ENCODE data around the gene VSIG2.

VSIG2 gene

DNA sequence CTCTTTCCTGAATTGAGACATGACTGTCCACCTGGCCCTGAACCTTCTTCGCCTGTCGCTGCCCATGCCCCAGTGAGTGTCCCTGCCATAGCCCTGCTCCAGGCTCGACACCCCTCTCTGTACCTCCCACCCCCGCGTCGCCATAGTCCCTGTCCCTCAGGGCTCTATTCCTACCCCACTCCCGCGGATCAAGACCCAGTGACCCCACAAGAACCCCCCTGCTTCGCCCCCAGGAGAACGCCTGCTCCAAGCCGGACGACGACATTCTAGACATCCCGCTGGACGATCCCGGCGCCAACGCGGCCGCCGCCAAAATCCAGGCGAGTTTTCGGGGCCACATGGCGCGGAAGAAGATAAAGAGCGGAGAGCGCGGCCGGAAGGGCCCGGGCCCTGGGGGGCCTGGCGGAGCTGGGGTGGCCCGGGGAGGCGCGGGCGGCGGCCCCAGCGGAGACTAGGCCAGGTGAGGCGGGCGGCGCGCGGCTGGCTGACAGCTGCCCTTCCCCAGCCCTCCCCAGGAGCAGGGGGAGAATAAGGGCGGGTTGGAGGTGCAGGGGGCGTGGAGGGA is 6.7 kb downstream of the VSIG2 start:
- no peak overlapping the region for H3K4me3 ChIP-seq (ENCODE audit: low read length)
- H3K9me3 ChIP-seq (replicated peaks; ENCODE audit: low read length), result no peaks in the 10 kb centered on the region
- H3K4me2 ChIP-seq (ENCODE audit: low read length), result peak overlapping the region; percentile 92
- no peaks in the 10 kb centered on the region for H3K27me3 ChIP-seq (ENCODE audit: control insufficient read depth, insufficient read depth, low read length)
- no peaks in the 10 kb centered on the region for H3K36me3 ChIP-seq (ENCODE audit: insufficient read depth, low read length)
- H3K4me1 ChIP-seq (ENCODE audit: control insufficient read depth, insufficient read depth, low read length), result peaks cover 24% of the 10 kb centered on the region
- no peak overlapping the region for H3K9ac ChIP-seq (ENCODE audit: low read depth, low read length)

- peaks cover 6% of the 10 kb centered on the region for H3K27me3 ChIP-seq (ENCODE audit: control insufficient read depth, insufficient read depth, low read length)
- no peaks in the 10 kb centered on the region for H3K9me3 ChIP-seq (replicated peaks; ENCODE audit: low read length)
- no peak overlapping the region for H3K4me2 ChIP-seq (ENCODE audit: low read length)
- no peaks in the 10 kb centered on the region for H3K36me3 ChIP-seq (ENCODE audit: insufficient read depth, low read length)
- H3K4me1 ChIP-seq (ENCODE audit: control insufficient read depth, insufficient read depth, low read length), result peaks cover 19% of the 10 kb centered on the region
- no peak overlapping the region for H3K9ac ChIP-seq (ENCODE audit: low read depth, low read length)
- no peak overlapping the region for H3K4me3 ChIP-seq (ENCODE audit: low read length)
Measured at GRCh38 chr11:124743050-124743449, 9.0 kb downstream of the VSIG2 start.

DNA sequence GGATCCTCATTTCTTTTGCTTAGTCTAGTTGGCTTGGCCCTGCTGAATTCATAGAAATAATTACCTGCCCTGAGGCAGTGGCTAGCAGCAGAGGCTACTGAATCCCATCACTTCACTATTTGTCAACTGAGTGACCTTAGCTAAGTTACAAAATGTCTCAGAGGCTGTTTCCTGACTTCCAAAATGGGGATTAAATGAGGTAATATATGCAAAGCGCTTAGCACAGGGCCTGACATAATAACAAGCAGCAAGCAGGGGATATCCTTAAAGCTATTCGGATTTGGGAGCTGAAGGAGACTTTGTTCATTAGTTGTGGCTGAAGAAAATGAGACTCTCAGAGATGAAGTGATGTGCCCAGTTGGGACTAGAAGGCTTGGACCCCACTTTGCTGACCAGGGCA is 9.5 kb downstream of the VSIG2 start:
- H3K9ac ChIP-seq (ENCODE audit: low read depth, low read length), result no peak overlapping the region
- no peak overlapping the region for H3K4me2 ChIP-seq (ENCODE audit: low read length)
- peaks cover 8% of the 10 kb centered on the region for H3K27me3 ChIP-seq (ENCODE audit: control insufficient read depth, insufficient read depth, low read length)
- peaks cover 19% of the 10 kb centered on the region for H3K4me1 ChIP-seq (ENCODE audit: control insufficient read depth, insufficient read depth, low read length)
- H3K36me3 ChIP-seq (ENCODE audit: insufficient read depth, low read length), result no peaks in the 10 kb centered on the region
- no peak overlapping the region for H3K4me3 ChIP-seq (ENCODE audit: low read length)
- H3K9me3 ChIP-seq (replicated peaks; ENCODE audit: low read length), result no peaks in the 10 kb centered on the region

- H3K36me3 ChIP-seq (ENCODE audit: insufficient read depth, low read length), result no peaks in the 10 kb centered on the region
- H3K9me3 ChIP-seq (replicated peaks; ENCODE audit: low read length), result no peaks in the 10 kb centered on the region
- H3K27me3 ChIP-seq (ENCODE audit: control insufficient read depth, insufficient read depth, low read length), result peaks cover 11% of the 10 kb centered on the region
- peak overlapping the region; percentile 72 for H3K4me3 ChIP-seq (ENCODE audit: low read length)
- H3K9ac ChIP-seq (ENCODE audit: low read depth, low read length), result peak overlapping the region; percentile 63
- peak overlapping the region; percentile 91 for H3K4me2 ChIP-seq (ENCODE audit: low read length)
- H3K4me1 ChIP-seq (ENCODE audit: control insufficient read depth, insufficient read depth, low read length), result peaks cover 9% of the 10 kb centered on the region
Measured at GRCh38 chr11:124740277-124740882, 11.7 kb downstream of the VSIG2 start.

- H3K4me2 ChIP-seq (ENCODE audit: low read length), result peak within 1 kb of the TSS; percentile 91
- H3K27me3 ChIP-seq (ENCODE audit: control insufficient read depth, insufficient read depth, low read length), result peaks cover 14% of the 10 kb centered on the region
- peak within 1 kb of the TSS; percentile 63 for H3K9ac ChIP-seq (ENCODE audit: low read depth, low read length)
- no peaks in the 10 kb centered on the region for H3K9me3 ChIP-seq (replicated peaks; ENCODE audit: low read length)
- no peaks in the 10 kb centered on the region for H3K36me3 ChIP-seq (ENCODE audit: insufficient read depth, low read length)
- H3K4me3 ChIP-seq (ENCODE audit: low read length), result peak within 1 kb of the TSS; percentile 72
- H3K4me1 ChIP-seq (ENCODE audit: control insufficient read depth, insufficient read depth, low read length), result peaks cover 9% of the 10 kb centered on the region
Measured at GRCh38 chr11:124739479-124740276, 12.4 kb downstream of the VSIG2 start, which contains the start of gene NRGN. Gene NRGN (plus strand): TSS chr11:124739942. CDS start chr11:124740085, 143 bp downstream.

DNA sequence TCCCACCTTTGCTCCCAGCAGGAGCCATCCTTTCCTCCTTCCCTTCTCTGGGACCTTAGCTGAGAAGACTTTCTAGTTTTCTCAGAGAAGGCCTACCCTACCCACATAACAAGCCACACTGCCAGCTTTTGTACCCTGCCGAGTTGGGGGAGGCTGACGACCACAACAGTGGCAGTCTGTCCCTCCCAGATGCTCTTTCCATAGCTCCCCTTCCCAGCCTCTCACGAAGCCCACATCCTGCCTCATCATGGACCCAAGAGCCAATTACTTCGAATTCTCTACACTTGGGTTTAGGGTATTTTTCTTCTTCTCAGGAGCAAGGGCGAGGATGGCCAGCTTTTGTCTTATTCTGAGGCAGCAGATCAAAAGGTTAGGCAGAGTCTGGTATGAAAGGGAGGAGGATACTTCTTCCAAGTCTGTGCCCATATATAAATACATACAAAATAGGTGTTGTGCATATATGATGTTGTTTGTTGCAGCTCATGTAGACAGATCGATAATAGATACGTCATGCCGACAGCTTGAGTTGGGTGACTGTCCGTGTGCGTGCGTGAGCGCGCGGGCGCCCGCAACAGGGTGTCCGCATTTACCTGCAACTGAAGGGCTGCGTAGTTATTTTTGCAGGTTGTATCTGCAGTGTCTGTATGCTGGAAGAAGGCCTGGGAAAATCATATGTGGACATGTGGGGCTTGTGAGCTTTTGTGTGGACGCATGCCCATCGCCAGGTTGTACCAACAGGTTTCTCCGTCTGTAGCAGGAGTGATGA is 13.2 kb downstream of the VSIG2 start:
- Histone ChIP-seq H3K36me3 (ENCODE audit: insufficient read depth, low read length) (no peaks in the 10 kb centered on the region), H3K27me3 (ENCODE audit: control insufficient read depth, insufficient read depth, low read length) (peaks cover 20% of the 10 kb centered on the region), H3K4me3 (ENCODE audit: low read length) (peak overlapping the region; percentile 72), H3K4me1 (ENCODE audit: control insufficient read depth, insufficient read depth, low read length) (peaks cover 9% of the 10 kb centered on the region), H3K9ac (ENCODE audit: low read depth, low read length) (no peak overlapping the region), H3K4me2 (ENCODE audit: low read length) (peak overlapping the region; percentile 91), H3K9me3 (replicated peaks; ENCODE audit: low read length) (no peaks in the 10 kb centered on the region)

- Histone ChIP-seq H3K4me2 (ENCODE audit: low read length) (no peak overlapping the region), H3K4me1 (ENCODE audit: control insufficient read depth, insufficient read depth, low read length) (peaks cover 9% of the 10 kb centered on the region), H3K36me3 (ENCODE audit: insufficient read depth, low read length) (no peaks in the 10 kb centered on the region), H3K4me3 (ENCODE audit: low read length) (no peak overlapping the region), H3K27me3 (ENCODE audit: control insufficient read depth, insufficient read depth, low read length) (peaks cover 23% of the 10 kb centered on the region), H3K9me3 (replicated peaks; ENCODE audit: low read length) (no peaks in the 10 kb centered on the region), H3K9ac (ENCODE audit: low read depth, low read length) (no peak overlapping the region)
Measured at GRCh38 chr11:124737638-124738305, 14.3 kb downstream of the VSIG2 start.

DNA sequence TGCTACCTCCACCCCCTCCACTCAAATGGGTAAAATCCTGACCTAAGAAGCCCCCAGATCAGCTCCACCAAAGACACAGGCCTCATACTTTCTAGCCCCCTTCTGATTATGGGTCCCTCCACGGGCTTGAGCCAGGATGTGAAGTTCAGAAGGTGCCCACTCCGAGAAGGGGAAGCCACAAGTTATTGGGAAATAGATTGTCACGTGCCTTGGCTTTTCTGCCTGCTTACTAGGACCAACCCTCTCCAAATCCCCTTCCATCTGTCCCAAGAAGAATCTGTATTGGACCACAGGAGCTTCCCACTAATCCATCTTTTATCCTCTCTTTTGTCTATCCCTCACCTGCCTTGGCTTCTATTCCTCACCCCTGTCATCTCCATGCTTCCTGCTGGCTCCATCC is 15.3 kb downstream of the VSIG2 start:
- peaks cover 23% of the 10 kb centered on the region for H3K27me3 ChIP-seq (ENCODE audit: control insufficient read depth, insufficient read depth, low read length)
- H3K4me3 ChIP-seq (ENCODE audit: low read length), result no peak overlapping the region
- H3K9ac ChIP-seq (ENCODE audit: low read depth, low read length), result no peak overlapping the region
- H3K36me3 ChIP-seq (ENCODE audit: insufficient read depth, low read length), result no peaks in the 10 kb centered on the region
- H3K9me3 ChIP-seq (replicated peaks; ENCODE audit: low read length), result no peaks in the 10 kb centered on the region
- peaks cover 9% of the 10 kb centered on the region for H3K4me1 ChIP-seq (ENCODE audit: control insufficient read depth, insufficient read depth, low read length)
- no peak overlapping the region for H3K4me2 ChIP-seq (ENCODE audit: low read length)

DNA sequence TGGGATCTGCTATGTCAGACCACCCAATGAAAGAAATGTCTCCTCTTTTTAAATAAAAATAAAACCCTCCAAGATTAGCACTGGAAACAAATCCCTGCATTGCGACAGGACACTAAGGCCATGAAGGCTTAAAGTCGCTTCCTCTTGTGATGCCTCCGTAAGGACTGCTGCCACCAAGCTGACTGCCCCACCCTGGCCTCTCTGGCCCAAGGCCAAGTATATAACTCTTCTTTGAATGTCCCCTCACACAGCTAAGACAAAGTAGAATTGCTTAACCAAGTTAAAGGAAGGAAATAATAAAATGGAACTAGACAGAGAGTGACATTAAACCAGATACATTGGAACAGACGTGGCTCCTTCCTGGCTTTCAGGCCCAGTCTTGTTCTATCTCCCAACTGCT is 19.8 kb downstream of the VSIG2 start:
- Histone ChIP-seq H3K4me2 (ENCODE audit: low read length) (no peak overlapping the region), H3K9me3 (replicated peaks; ENCODE audit: low read length) (no peaks in the 10 kb centered on the region), H3K27me3 (ENCODE audit: control insufficient read depth, insufficient read depth, low read length) (peaks cover 24% of the 10 kb centered on the region), H3K4me3 (ENCODE audit: low read length) (no peak overlapping the region), H3K9ac (ENCODE audit: low read depth, low read length) (no peak overlapping the region), H3K4me1 (ENCODE audit: control insufficient read depth, insufficient read depth, low read length) (no peaks in the 10 kb centered on the region), H3K36me3 (ENCODE audit: insufficient read depth, low read length) (no peaks in the 10 kb centered on the region)

DNA sequence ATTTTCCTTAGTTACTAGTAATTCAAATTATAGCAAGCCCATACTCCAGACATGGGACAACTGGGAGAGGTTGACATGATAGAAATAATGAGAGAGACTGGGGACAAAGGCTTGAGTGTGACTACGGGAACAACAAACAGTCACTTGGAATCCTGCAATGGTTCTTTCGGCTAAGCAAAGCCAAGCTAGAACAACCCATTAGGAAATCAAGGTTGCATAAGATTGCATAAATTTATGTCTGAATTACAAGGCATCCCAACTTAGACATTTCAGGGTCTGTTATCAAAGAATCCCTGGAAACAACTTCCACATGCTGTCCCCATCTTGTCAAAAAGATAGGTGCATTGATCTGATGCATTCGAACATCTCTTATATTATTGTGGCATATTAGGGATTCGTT is 22.5 kb downstream of the VSIG2 start:
- Histone ChIP-seq H3K27me3 (ENCODE audit: control insufficient read depth, insufficient read depth, low read length) (peaks cover 19% of the 10 kb centered on the region), H3K4me1 (ENCODE audit: control insufficient read depth, insufficient read depth, low read length) (peaks cover 13% of the 10 kb centered on the region), H3K9ac (ENCODE audit: low read depth, low read length) (no peak overlapping the region)

GRCh38 chr11:124728134-124728533 is 23.9 kb downstream of the VSIG2 start:
- Histone ChIP-seq H3K4me1 (ENCODE audit: control insufficient read depth, insufficient read depth, low read length) (peaks cover 13% of the 10 kb centered on the region), H3K9ac (ENCODE audit: low read depth, low read length) (no peak overlapping the region), H3K4me2 (ENCODE audit: low read length) (no peak overlapping the region), H3K9me3 (replicated peaks; ENCODE audit: low read length) (no peaks in the 10 kb centered on the region), H3K36me3 (ENCODE audit: insufficient read depth, low read length) (no peaks in the 10 kb centered on the region), H3K27me3 (ENCODE audit: control insufficient read depth, insufficient read depth, low read length) (peaks cover 26% of the 10 kb centered on the region), H3K4me3 (ENCODE audit: low read length) (no peak overlapping the region)

More for the DNA sequence above, 22.5 kb downstream of the VSIG2 start:
- H3K4me2 ChIP-seq (ENCODE audit: low read length), result no peak overlapping the region
- no peaks in the 10 kb centered on the region for H3K36me3 ChIP-seq (ENCODE audit: insufficient read depth, low read length)
- H3K4me3 ChIP-seq (ENCODE audit: low read length), result no peak overlapping the region
- no peaks in the 10 kb centered on the region for H3K9me3 ChIP-seq (replicated peaks; ENCODE audit: low read length)

Measured in skeletal muscle satellite cell (primary cell).